ENCODE results near the gene FLYWCH2. TPM values are rescaled to one million over a fixed set of nuclear protein-coding genes. Genes with fewer than 3 reads are reported as not detected.

Gene FLYWCH2
- total RNA-seq, 1 experiment from 2014 or later, result 23.9 TPM

- no peak for TF ChIP-seq EZH2 (IDR thresholded peaks at IDR 0.05; ENCODE audit: borderline replicate concordance, low read depth, low read length, poor library complexity, severe bottlenecking)
- TF ChIP-seq, protein P1, sequence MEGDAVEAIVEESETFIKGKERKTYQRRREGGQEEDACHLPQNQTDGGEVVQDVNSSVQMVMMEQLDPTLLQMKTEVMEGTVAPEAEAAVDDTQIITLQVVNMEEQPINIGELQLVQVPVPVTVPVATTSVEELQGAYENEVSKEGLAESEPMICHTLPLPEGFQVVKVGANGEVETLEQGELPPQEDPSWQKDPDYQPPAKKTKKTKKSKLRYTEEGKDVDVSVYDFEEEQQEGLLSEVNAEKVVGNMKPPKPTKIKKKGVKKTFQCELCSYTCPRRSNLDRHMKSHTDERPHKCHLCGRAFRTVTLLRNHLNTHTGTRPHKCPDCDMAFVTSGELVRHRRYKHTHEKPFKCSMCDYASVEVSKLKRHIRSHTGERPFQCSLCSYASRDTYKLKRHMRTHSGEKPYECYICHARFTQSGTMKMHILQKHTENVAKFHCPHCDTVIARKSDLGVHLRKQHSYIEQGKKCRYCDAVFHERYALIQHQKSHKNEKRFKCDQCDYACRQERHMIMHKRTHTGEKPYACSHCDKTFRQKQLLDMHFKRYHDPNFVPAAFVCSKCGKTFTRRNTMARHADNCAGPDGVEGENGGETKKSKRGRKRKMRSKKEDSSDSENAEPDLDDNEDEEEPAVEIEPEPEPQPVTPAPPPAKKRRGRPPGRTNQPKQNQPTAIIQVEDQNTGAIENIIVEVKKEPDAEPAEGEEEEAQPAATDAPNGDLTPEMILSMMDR (conservative IDR thresholded peaks at IDR 0.05; ENCODE audit: low read depth, low read length), result no peak
- Histone ChIP-seq H3K36me3 (ENCODE audit: insufficient read depth, low read length, poor library complexity, severe bottlenecking) (no peaks in the 10 kb centered on the region), H3K27me3 (replicated peaks; ENCODE audit: insufficient read depth, low read depth, low read length, poor library complexity) (peaks cover 16% of the 10 kb centered on the region), H3K4me3 (ENCODE audit: low read depth, low read length, poor library complexity, severe bottlenecking) (no peak overlapping the region), H3K27ac (ENCODE audit: low read depth, low read length, poor library complexity, severe bottlenecking) (no peak overlapping the region), H3K4me1 (ENCODE audit: insufficient read depth, low read length, poor library complexity, severe bottlenecking) (no peaks in the 10 kb centered on the region), H3K9me3 (ENCODE audit: low read depth, low read length, poor library complexity, severe bottlenecking) (no peaks in the 10 kb centered on the region)
- ChIA-PET POLR2A (ENCODE audit: low non-redundant PET) (no interaction called here), CTCF (no interaction called here)
- no peak for DNase-seq (ENCODE audit: low spot score)
- intact Hi-C loops (cut with micrococcal nuclease; ENCODE audit: unreplicated experiment), result no loop called here
- BruUV-seq (replicated peaks), result no TSS peak
Measured at GRCh38 chr16:2866431-2866830, 16.6 kb upstream of the FLYWCH2 start.

GRCh38 chr16:2867661-2867986 lies 15.4 kb upstream of the FLYWCH2 start:
- Histone ChIP-seq H3K9me3 (ENCODE audit: low read depth, low read length, poor library complexity, severe bottlenecking) (no peaks in the 10 kb centered on the region), H3K4me1 (ENCODE audit: insufficient read depth, low read length, poor library complexity, severe bottlenecking) (no peaks in the 10 kb centered on the region), H3K27me3 (replicated peaks; ENCODE audit: insufficient read depth, low read depth, low read length, poor library complexity) (peaks cover 16% of the 10 kb centered on the region), H3K27ac (ENCODE audit: low read depth, low read length, poor library complexity, severe bottlenecking) (peak overlapping the region; percentile 80), H3K36me3 (ENCODE audit: insufficient read depth, low read length, poor library complexity, severe bottlenecking) (no peaks in the 10 kb centered on the region), H3K4me3 (ENCODE audit: low read depth, low read length, poor library complexity, severe bottlenecking) (peak overlapping the region; percentile 59)
- no peak for DNase-seq (ENCODE audit: low spot score)
- BruUV-seq (replicated peaks), result TSS peak; percentile 97
- POLR2A ChIA-PET (ENCODE audit: low non-redundant PET), result no interaction called here
- intact Hi-C loops (cut with micrococcal nuclease; ENCODE audit: unreplicated experiment), result no loop called here
- CTCF ChIA-PET, result interaction anchor here (1.1 to 1.7 kb wide), 2 partner anchors 28 to 60 kb away, joined by 6 to 16 read pairs; no protein-coding TSS in a partner anchor
- TF ChIP-seq, protein P1 (conservative IDR thresholded peaks at IDR 0.05; ENCODE audit: low read depth, low read length), result no peak
- no peak for TF ChIP-seq EZH2 (IDR thresholded peaks at IDR 0.05; ENCODE audit: borderline replicate concordance, low read depth, low read length, poor library complexity, severe bottlenecking)

- TF ChIP-seq, protein P1 (conservative IDR thresholded peaks at IDR 0.05; ENCODE audit: low read depth, low read length), result peak; percentile 97
- TF ChIP-seq EZH2 (IDR thresholded peaks at IDR 0.05; ENCODE audit: borderline replicate concordance, low read depth, low read length, poor library complexity, severe bottlenecking), result no peak
- Histone ChIP-seq H3K36me3 (ENCODE audit: insufficient read depth, low read length, poor library complexity, severe bottlenecking) (no peaks in the 10 kb centered on the region), H3K27ac (ENCODE audit: low read depth, low read length, poor library complexity, severe bottlenecking) (peak overlapping the region; percentile 80), H3K4me1 (ENCODE audit: insufficient read depth, low read length, poor library complexity, severe bottlenecking) (no peaks in the 10 kb centered on the region), H3K9me3 (ENCODE audit: low read depth, low read length, poor library complexity, severe bottlenecking) (no peaks in the 10 kb centered on the region), H3K27me3 (replicated peaks; ENCODE audit: insufficient read depth, low read depth, low read length, poor library complexity) (peaks cover 16% of the 10 kb centered on the region), H3K4me3 (ENCODE audit: low read depth, low read length, poor library complexity, severe bottlenecking) (peak overlapping the region; percentile 59)
- intact Hi-C loops (cut with micrococcal nuclease; ENCODE audit: unreplicated experiment), result no loop called here
- ChIA-PET CTCF (interaction anchor here (0.7 to 1.7 kb wide), 5 partner anchors 15 to 199 kb away, joined by 3 to 16 read pairs (median 3); partner anchors contain the start of gene FLYWCH2), POLR2A (ENCODE audit: low non-redundant PET) (interaction anchor here (0.6 kb wide), 1 partner anchor 37 kb away, joined by 3 read pairs; no protein-coding TSS in a partner anchor)
- no TSS peak for BruUV-seq (replicated peaks)
- DNase-seq (ENCODE audit: low spot score), result peak; percentile 97
Measured at GRCh38 chr16:2867987-2868789, 14.8 kb upstream of the FLYWCH2 start.
